Measurements from ENCODE around the gene PCED1B. TPM values are rescaled to one million over a fixed set of nuclear protein-coding genes. Genes with fewer than 3 reads are reported as not detected.

Gene PCED1B
- total and polyA plus RNA-seq, 2 donors (not counting 1 experiment from before 2014, with no cell fraction given) = 26.2 to 45.8 TPM

- POLR2A ChIA-PET = interaction anchor here (1.1 kb wide), 1 partner anchor 27 kb away, joined by 4 read pairs; no protein-coding TSS in a partner anchor
- no peaks in the 10 kb centered on the region for H3K9me3 ChIP-seq (ENCODE audit: control extremely low read depth in 1 of 3, control insufficient read depth in 2 of 3, insufficient read depth in 1 of 3, low read length in 2 of 3)
Measured at GRCh38 chr12:47244835-47245234, 165.4 kb downstream of the PCED1B start.

GRCh38 chr12:47245623-47246022, 166.2 kb downstream of the PCED1B start:
- intact Hi-C loops (cut with micrococcal nuclease) = no loop called here
- no peaks in the 10 kb centered on the region for H3K27me3 ChIP-seq (replicated peaks in 1 of 4; ENCODE audit: control extremely low read depth in 1 of 4, control insufficient read depth in 3 of 4, insufficient read depth in 4 of 4, low read length in 3 of 4)
- Mint-ChIP-seq H3K4me1 (peaks cover 9% of the 10 kb centered on the region), H3K27ac (no peak overlapping the region), H3K4me3 (no peak overlapping the region), H3K27me3 (no peaks in the 10 kb centered on the region), H3K9me3 (ENCODE audit: insufficient read depth) (no peaks in the 10 kb centered on the region)
- no peak overlapping the region for H3K4me3 ChIP-seq (ENCODE audit: control extremely low read depth in 1 of 5, extremely low read depth in 1 of 5, insufficient read depth in 1 of 5, low read depth in 2 of 5, low read length in 4 of 5)
- no peaks in the 10 kb centered on the region for H3K4me1 ChIP-seq (ENCODE audit: control insufficient read depth in 2 of 2, insufficient read depth in 2 of 2, low read length in 2 of 2)
- peaks cover 2 to 19% of the 10 kb centered on the region in 2 experiments for H3K36me3 ChIP-seq (replicated peaks in 1 of 2; ENCODE audit: control extremely low read depth in 1 of 2, control insufficient read depth in 1 of 2, extremely low read depth in 1 of 2, insufficient read depth in 2 of 2, low read length in 1 of 2)
- ChIA-PET CTCF (no interaction called here), POLR2A (interaction anchor here (1.1 kb wide), 1 partner anchor 27 kb away, joined by 4 read pairs; no protein-coding TSS in a partner anchor)
- H2AFZ ChIP-seq (ENCODE audit: insufficient read depth, low read depth, low read length, poor library complexity, severe bottlenecking) = no peak overlapping the region
- no peak overlapping the region for H3K9ac ChIP-seq (ENCODE audit: low read length)
- WGBS (ENCODE audit: insufficient coverage) = no CpG with 5 or more reads among the region's 2 CpGs
- no peak for DNase-seq
- H3K79me2 ChIP-seq (ENCODE audit: control insufficient read depth, insufficient read depth, low read length) = peaks cover 5% of the 10 kb centered on the region
- H3K27ac ChIP-seq (ENCODE audit: low read length in 2 of 2) = no peak overlapping the region
- ATAC-seq (ENCODE audit: low read depth) = no peak
- no peaks in the 10 kb centered on the region for H4K20me1 ChIP-seq (ENCODE audit: control insufficient read depth, insufficient read depth, low read length, poor library complexity, severe bottlenecking)
- TF ChIP-seq EZH2 (IDR thresholded peaks at IDR 0.05; ENCODE audit: borderline replicate concordance, insufficient read depth, low read depth, low read length, poor library complexity, severe bottlenecking) = no peak
- no peak for TF ChIP-seq CTCF (IDR thresholded peaks at IDR 0.05)
- no peaks in the 10 kb centered on the region for H3K9me3 ChIP-seq (ENCODE audit: control extremely low read depth in 1 of 3, control insufficient read depth in 2 of 3, insufficient read depth in 1 of 3, low read length in 2 of 3)
- no peak overlapping the region for H3K4me2 ChIP-seq (replicated peaks; ENCODE audit: low read depth, low read length, poor library complexity, severe bottlenecking)

More at GRCh38 chr12:47244835-47245234, 165.4 kb downstream of the PCED1B start:
- CTCF ChIA-PET = no interaction called here
- H3K27me3 ChIP-seq (replicated peaks in 1 of 4; ENCODE audit: control extremely low read depth in 1 of 4, control insufficient read depth in 3 of 4, insufficient read depth in 4 of 4, low read length in 3 of 4) = no peaks in the 10 kb centered on the region
- H3K36me3 ChIP-seq (replicated peaks in 1 of 2; ENCODE audit: control extremely low read depth in 1 of 2, control insufficient read depth in 1 of 2, extremely low read depth in 1 of 2, insufficient read depth in 2 of 2, low read length in 1 of 2) = peaks cover 2 to 11% of the 10 kb centered on the region in 2 experiments
- H3K9me3 Mint-ChIP-seq (ENCODE audit: insufficient read depth) = no peaks in the 10 kb centered on the region
- ATAC-seq (ENCODE audit: low read depth) (no peak), DNase-seq (no peak)
- peaks cover 5% of the 10 kb centered on the region for H3K79me2 ChIP-seq (ENCODE audit: control insufficient read depth, insufficient read depth, low read length)
- H3K27ac Mint-ChIP-seq = no peak overlapping the region
- WGBS (ENCODE audit: insufficient coverage) = 100% methylated on average over 1 of the region's 2 CpGs
- no peaks in the 10 kb centered on the region for H3K4me1 ChIP-seq (ENCODE audit: control insufficient read depth in 2 of 2, insufficient read depth in 2 of 2, low read length in 2 of 2)
- no peaks in the 10 kb centered on the region for H4K20me1 ChIP-seq (ENCODE audit: control insufficient read depth, insufficient read depth, low read length, poor library complexity, severe bottlenecking)
- no peak overlapping the region for H2AFZ ChIP-seq (ENCODE audit: insufficient read depth, low read depth, low read length, poor library complexity, severe bottlenecking)
- H3K9ac ChIP-seq (ENCODE audit: low read length) = no peak overlapping the region
- H3K4me1 Mint-ChIP-seq = peaks cover 9% of the 10 kb centered on the region
- TF ChIP-seq CTCF (IDR thresholded peaks at IDR 0.05) (no peak), EZH2 (IDR thresholded peaks at IDR 0.05; ENCODE audit: borderline replicate concordance, insufficient read depth, low read depth, low read length, poor library complexity, severe bottlenecking) (no peak)
- H3K4me3 Mint-ChIP-seq = no peak overlapping the region
- H3K4me3 ChIP-seq (ENCODE audit: control extremely low read depth in 1 of 5, extremely low read depth in 1 of 5, insufficient read depth in 1 of 5, low read depth in 2 of 5, low read length in 4 of 5) = no peak overlapping the region
- H3K4me2 ChIP-seq (replicated peaks; ENCODE audit: low read depth, low read length, poor library complexity, severe bottlenecking) = no peak overlapping the region
- H3K27ac ChIP-seq (ENCODE audit: low read length in 2 of 2) = no peak overlapping the region
- no peaks in the 10 kb centered on the region for H3K27me3 Mint-ChIP-seq
- intact Hi-C loops (cut with micrococcal nuclease) = no loop called here
